Measurements from ENCODE around the gene SH3RF3.

The SH3RF3 gene

GRCh38 chr2:109197491-109198418, 68.8 kb downstream of the SH3RF3 start:
- ATAC-seq: no peak; the same call in 2 of the 3 replicates
- no peak for TF ChIP-seq TSHZ2 (CRISPR knock-in tag; IDR thresholded peaks at IDR 0.05)
- TF ChIP-seq ZFP30 (CRISPR knock-in tag; IDR thresholded peaks at IDR 0.05): no peak
- TF ChIP-seq ZNF8 (CRISPR knock-in tag; IDR thresholded peaks at IDR 0.05): no peak
- TF ChIP-seq TOX (CRISPR knock-in tag; IDR thresholded peaks at IDR 0.05; ENCODE audit: borderline replicate concordance): no peak
- TF ChIP-seq ZFP3 (CRISPR knock-in tag; IDR thresholded peaks at IDR 0.05): no peak

GRCh38 chr2:109199790-109200189, 70.8 kb downstream of the SH3RF3 start:
- TF ChIP-seq ESRRG (CRISPR knock-in tag; IDR thresholded peaks at IDR 0.05) (no peak), OSR1 (CRISPR knock-in tag; IDR thresholded peaks at IDR 0.05) (no peak), ZFP30 (CRISPR knock-in tag; IDR thresholded peaks at IDR 0.05) (no peak), TSHZ2 (CRISPR knock-in tag; IDR thresholded peaks at IDR 0.05) (no peak)
- ATAC-seq: no peak

- TF ChIP-seq ZFP3 (CRISPR knock-in tag; IDR thresholded peaks at IDR 0.05) (no peak), ZNF8 (CRISPR knock-in tag; IDR thresholded peaks at IDR 0.05) (no peak)
- ATAC-seq: no peak
Observed at GRCh38 chr2:109200616-109201464, 71.8 kb downstream of the SH3RF3 start.

- ATAC-seq: no peak; the same call in 2 of the 3 replicates
- peak; percentile 31; the same call in 1 of the 2 replicates for TF ChIP-seq TCF4 (CRISPR knock-in tag; IDR thresholded peaks at IDR 0.05; ENCODE audit: borderline replicate concordance)
- TF ChIP-seq PATZ1 (CRISPR knock-in tag; IDR thresholded peaks at IDR 0.05; ENCODE audit: borderline replicate concordance): no peak
Observed at GRCh38 chr2:109201465-109202327, 72.7 kb downstream of the SH3RF3 start.

- ATAC-seq: no peak
- no peak for TF ChIP-seq BACH2 (CRISPR knock-in tag; IDR thresholded peaks at IDR 0.05; ENCODE audit: borderline replicate concordance)
- TF ChIP-seq OSR1 (CRISPR knock-in tag; IDR thresholded peaks at IDR 0.05): no peak
- TF ChIP-seq PPARA (CRISPR knock-in tag; IDR thresholded peaks at IDR 0.05; ENCODE audit: borderline replicate concordance): no peak
- no peak for TF ChIP-seq CSRNP3 (CRISPR knock-in tag; IDR thresholded peaks at IDR 0.05)
- TF ChIP-seq GLIS3 (CRISPR knock-in tag; IDR thresholded peaks at IDR 0.05): no peak
- no peak for TF ChIP-seq CREB5 (CRISPR knock-in tag; IDR thresholded peaks at IDR 0.05; ENCODE audit: low read depth)
- TF ChIP-seq RARB (CRISPR knock-in tag; IDR thresholded peaks at IDR 0.05): no peak
- no peak for TF ChIP-seq ZC3H10 (CRISPR knock-in tag; IDR thresholded peaks at IDR 0.05)
- TF ChIP-seq ZFP30 (CRISPR knock-in tag; IDR thresholded peaks at IDR 0.05): no peak
- TF ChIP-seq TSHZ2 (CRISPR knock-in tag; IDR thresholded peaks at IDR 0.05): no peak
Observed at GRCh38 chr2:109202486-109202885, 73.5 kb downstream of the SH3RF3 start.

Data from SK-N-SH treated with all-trans-retinoic acid at 6 μM for 48 hours (cell line).